HS-5 (cell line): ENCODE measurements around the gene RABGAP1L.
A peak's percentile ranks its signal among the peaks of the same experiment; 100 is the strongest.
"Not testable (repeated sequence)": the region's sequence is repeated elsewhere in the genome, so short reads cannot be mapped to it uniquely, and the experiment has no call there.

Experiments used
- DNase-seq: peaks from one replicate; pipeline ENCODE4 v3.0.0-alpha.2; 2012; ENCODE audit warnings: low read depth

RABGAP1L gene

DNA sequence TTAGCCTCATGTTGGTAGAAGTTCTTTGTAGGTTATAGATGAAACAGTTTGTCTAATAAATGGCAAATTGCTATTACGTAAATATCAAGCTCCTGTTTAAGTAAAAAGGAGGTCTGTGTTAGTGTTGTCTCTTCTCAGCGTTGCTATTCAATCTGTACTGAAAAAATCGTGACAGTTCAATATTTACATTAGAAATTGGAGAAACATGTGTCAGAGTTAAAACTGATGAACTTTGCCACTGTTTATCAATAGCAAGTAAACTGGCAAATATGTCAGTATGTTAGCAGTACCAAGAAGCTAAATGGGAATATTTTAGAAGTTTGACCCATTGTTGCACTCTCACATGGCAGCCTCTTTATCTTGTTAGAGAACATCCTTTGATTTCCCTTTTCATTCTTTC is 506.9 kb downstream of the RABGAP1L start:
- no peak for DNase-seq

- peak; percentile 11 for DNase-seq
Measured at GRCh38 chr1:174671826-174672225, 512.5 kb downstream of the RABGAP1L start.

GRCh38 chr1:174676856-174677255 is 517.5 kb downstream of the RABGAP1L start:
- no peak for DNase-seq

DNA sequence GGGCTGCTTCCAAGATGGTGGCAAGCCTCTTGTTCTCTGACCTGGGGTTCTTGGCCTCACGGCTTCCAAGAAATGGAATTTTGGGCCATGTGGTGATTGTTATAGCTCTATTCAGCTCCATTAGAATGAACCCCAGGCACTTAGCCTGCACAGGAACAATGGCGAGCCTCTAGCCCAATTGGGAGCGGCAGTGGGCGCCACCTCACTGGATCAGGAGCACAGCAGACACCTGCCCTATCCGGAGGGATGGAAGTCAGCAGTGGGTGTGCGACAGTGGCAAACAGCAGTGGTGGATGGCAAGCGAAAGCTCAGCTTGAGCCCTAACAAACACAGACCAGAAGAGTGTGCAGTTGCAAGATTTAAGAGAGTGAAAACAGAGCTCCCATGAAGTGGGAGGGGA is 519.3 kb downstream of the RABGAP1L start:
- DNase-seq, result no peak

DNA sequence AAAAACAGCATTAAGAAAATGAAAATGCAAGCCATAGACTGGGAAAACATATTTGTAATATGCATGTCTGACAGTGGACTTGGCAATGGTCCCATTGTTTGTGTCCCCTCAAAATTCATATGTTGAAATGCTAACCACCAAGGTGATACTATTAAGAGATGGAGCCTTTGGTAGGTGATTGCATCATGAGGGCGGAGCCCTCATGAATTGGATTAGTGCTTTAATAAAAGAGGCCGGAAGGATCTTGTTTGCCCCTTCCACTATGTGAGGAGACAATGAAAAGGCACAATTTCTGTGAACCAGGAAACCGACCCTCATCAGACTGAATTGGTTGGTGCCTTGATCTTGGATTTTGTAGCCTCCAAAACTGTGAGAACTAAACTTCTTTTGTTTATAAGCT is 520.8 kb downstream of the RABGAP1L start:
- DNase-seq, result no peak

GRCh38 chr1:174682419-174683008 is 523.2 kb downstream of the RABGAP1L start:
- DNase-seq, result no peak

GRCh38 chr1:174686213-174686612 is 526.9 kb downstream of the RABGAP1L start:
- no peak for DNase-seq

DNA sequence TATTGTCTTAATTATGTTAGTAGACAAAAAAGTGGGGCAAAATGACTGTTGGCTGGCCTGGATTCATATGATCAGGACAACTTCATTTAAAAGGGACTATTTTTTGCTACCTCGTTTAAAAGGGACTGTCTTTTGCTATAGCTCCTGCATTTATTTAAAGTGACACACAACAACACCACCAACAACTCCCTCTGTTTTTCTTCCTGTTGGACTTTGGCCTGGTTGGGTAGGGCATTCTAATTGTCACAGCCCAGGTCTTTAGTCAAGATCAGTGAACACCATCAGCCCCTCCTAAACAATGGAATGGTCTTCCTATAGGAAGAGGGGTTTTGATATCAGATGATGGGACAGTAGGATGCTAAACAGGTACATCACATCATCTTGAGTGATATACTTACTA is 530.2 kb downstream of the RABGAP1L start:
- DNase-seq, result no peak

DNA sequence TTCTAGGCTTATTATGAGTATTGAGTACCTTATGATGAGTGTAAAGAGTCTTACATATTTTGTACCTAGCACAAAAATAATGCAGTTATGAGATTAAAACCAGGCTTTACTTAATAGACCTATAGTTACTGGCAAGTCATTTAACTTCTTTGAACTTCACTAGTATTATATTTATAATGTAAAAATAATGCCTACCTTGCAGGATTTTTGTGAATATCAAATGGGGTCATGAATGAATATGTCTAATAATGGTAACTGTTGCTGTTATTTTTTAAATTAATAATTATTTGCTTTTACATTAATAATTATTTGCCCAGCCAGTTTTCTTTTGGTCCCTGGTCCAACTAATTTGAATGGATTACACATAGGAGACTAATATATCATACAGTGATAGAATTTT is 530.9 kb downstream of the RABGAP1L start:
- no peak for DNase-seq

DNA sequence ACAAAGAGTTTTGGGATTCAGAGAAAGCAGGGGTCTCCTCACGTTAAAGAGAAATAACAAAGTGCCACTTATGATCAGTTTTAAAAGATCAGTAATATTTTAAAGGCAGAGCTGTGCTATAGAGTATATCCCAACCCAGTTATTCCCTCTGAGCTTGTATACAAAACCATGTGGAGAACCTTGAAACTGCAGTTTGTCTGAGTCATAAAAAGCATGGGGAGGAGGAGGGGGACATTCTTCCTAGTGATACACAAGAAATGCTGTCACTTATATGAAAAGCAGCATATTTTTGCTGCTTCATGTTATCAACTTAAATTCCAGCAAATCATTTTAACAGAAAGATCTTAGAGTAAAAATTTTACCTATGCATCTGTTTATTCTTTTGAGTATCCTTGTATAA is 533.0 kb downstream of the RABGAP1L start:
- no peak for DNase-seq

GRCh38 chr1:174693085-174693484 is 533.8 kb downstream of the RABGAP1L start:
- no peak for DNase-seq

DNA sequence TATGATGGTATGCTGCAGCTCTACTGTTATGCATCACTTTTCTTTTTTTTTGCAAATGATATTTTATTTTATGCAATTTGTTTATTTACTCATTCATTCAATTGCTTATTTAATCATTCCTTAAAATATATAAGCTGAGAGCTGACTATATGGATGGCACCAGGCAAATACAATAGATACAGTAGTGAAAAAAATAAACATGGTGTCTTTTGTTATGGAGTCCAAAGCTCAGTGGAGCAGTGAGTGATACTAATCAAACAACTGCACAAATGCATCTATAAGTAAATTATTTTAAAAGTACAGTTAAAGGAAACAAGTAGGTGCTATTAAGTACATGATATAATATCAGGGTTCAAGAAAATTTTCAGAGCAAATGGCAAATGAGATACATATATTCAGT is 534.2 kb downstream of the RABGAP1L start:
- DNase-seq, result not testable (repeated sequence)

- DNase-seq, result no peak
Measured at GRCh38 chr1:174696026-174696821, 536.9 kb downstream of the RABGAP1L start.

- DNase-seq, result no peak
Measured at GRCh38 chr1:174700314-174700713, 541.0 kb downstream of the RABGAP1L start.

GRCh38 chr1:174700775-174701174 is 541.5 kb downstream of the RABGAP1L start:
- DNase-seq, result no peak

DNA sequence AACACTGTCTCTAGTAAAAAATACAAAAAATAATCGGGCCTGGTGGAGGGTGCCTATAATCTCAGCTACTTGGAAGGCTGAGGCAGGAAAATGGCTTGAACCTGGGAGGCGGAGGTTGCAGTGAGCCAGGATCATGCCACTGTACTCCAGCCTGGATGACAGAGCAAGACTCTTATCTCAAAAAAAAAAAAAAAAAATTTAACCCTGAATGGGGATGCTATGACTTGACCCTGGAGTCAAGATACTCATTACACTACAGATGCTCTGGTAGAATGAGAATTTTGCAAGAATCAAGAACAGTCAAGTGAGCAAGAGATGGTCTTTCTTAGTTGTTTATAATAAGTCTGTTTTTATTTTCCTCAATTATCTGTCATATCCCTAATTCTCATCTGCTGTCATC is 542.2 kb downstream of the RABGAP1L start:
- DNase-seq, result no peak

- no peak for DNase-seq
Measured at GRCh38 chr1:174702011-174702410, 542.7 kb downstream of the RABGAP1L start.

GRCh38 chr1:174703309-174703708 is 544.0 kb downstream of the RABGAP1L start:
- no peak for DNase-seq

DNA sequence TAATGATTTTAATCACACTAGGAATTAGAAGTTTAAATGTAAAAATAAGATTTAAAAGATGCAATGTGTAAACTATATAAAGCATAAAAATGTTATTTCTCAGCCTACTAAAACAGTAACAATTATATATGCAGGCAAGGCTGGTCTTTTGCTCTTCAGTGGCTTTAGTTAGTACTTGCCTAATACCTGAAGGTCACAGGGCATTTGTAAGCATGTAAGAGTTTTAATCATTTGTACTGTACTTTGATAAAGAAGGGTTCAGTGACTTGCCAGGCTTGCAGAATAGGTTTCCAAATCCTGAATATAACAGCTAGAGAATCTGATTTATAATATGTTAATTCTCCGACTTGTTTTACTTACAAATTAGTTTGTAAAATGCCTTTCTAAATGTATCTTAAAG is 545.0 kb downstream of the RABGAP1L start:
- no peak for DNase-seq

GRCh38 chr1:174710868-174711845 is 551.8 kb downstream of the RABGAP1L start:
- DNase-seq, result no peak

DNA sequence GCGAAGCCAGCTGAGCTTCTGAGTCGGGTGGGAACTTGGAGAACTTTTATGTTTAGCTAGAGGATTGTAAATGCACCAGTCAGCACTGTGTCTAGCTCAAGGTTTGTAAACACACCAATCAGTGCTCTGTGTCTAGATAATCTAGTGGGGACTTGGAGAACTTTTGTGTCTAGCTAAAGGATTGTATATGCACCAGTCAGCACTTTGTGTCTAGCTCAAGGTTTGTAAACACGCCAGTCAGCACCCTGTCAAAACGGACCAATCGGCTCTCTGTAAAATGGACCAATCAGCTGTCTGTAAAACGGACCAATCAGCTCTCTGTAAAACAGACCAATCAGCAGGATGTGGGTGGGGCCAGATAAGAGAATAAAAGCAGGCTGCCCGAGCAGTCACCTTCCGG is 552.5 kb downstream of the RABGAP1L start:
- DNase-seq, result not testable (repeated sequence)

- no peak for DNase-seq
Measured at GRCh38 chr1:174712541-174712940, 553.2 kb downstream of the RABGAP1L start.

- no peak for DNase-seq
Measured at GRCh38 chr1:174713796-174714195, 554.5 kb downstream of the RABGAP1L start.
